Vagina (tissue), 2 donors: Measurements from ENCODE around the gene WFIKKN1. TPM values are rescaled to one million over a fixed set of nuclear protein-coding genes. Genes with fewer than 3 reads are reported as not detected.

ENCODE experiments used
- DNase-seq, 2 donors: peaks; one replicate each; pipeline ENCODE4 v3.0.0-alpha.2; 2017; ENCODE audit errors: extremely low spot score in 2 of 2
- H3K27ac ChIP-seq: fragments of 200-600 bp; sonication (generic); one replicate; pipeline ENCODE4 v1.5.1; 2019
- H3K27me3 ChIP-seq: fragments of 200-600 bp; sonication (generic); one replicate; pipeline ENCODE4 v1.5.1; 2019
- H3K36me3 ChIP-seq, 2 donors: fragments of 200-600 bp; sonication (generic); one replicate each; pipeline ENCODE4 v1.5.1; 2017 to 2019
- H3K4me1 ChIP-seq: fragments of 200-600 bp; sonication (generic); one replicate; pipeline ENCODE4 v1.5.1; 2019
- H3K4me3 ChIP-seq, 2 donors: fragments of 200-600 bp; sonication (generic); 1 replicate in 1 of 2; 2 replicates in 1 of 2; pipeline ENCODE4 v1.5.1; 2016 to 2019
- H3K9me3 ChIP-seq: fragments of 200-600 bp; sonication (generic); one replicate; pipeline ENCODE4 v1.5.1; 2019
- POLR2A ChIP-seq, 2 donors: fragments of 450-650 bp; IDR thresholded peaks; one replicate each; pipeline ENCODE4 v1.6.1; 2017; ENCODE audit warnings: antibody characterized with exemption in 2 of 2, mild to moderate bottlenecking in 2 of 2, moderate library complexity in 2 of 2
- POLR2AphosphoS5 ChIP-seq, 2 donors: sonication (generic); formaldehyde crosslinking; IDR thresholded peaks; one replicate each; pipeline ENCODE4 v1.9.0; 2017; ENCODE audit warnings: antibody characterized with exemption in 2 of 2, mild to moderate bottlenecking in 2 of 2, low read depth in 1 of 2; ENCODE audit not compliant: insufficient read depth in 1 of 2
- intact Hi-C: fragments of 100-400 bp; cut with DNase I; formaldehyde crosslinking; loops from one replicate; pipeline ENCODE4 v1.15.1; 2023
- total RNA-seq: library from RNA; depleted of rRNA; stranded (reverse); fragments of >200 nt; gene quantifications from one replicate; pipeline ENCODE4 v1.2.3, GENCODE V29; 2016
- TF ChIP-seq, protein P1 (sequence below), 3 experiments: fragments of 450-650 bp in 2 of 3; fragments of 200-600 bp in 1 of 3; sonication (generic) in 1 of 3; IDR thresholded peaks; one replicate each; pipeline ENCODE4 v1.5.1; 2017 to 2019; ENCODE audit warnings: antibody characterized with exemption in 3 of 3, mild to moderate bottlenecking in 2 of 3, moderate library complexity in 2 of 3

WFIKKN1 gene
- total RNA-seq, 1 donor from 2014 or later = 3.2 TPM

- TF ChIP-seq, protein P1, sequence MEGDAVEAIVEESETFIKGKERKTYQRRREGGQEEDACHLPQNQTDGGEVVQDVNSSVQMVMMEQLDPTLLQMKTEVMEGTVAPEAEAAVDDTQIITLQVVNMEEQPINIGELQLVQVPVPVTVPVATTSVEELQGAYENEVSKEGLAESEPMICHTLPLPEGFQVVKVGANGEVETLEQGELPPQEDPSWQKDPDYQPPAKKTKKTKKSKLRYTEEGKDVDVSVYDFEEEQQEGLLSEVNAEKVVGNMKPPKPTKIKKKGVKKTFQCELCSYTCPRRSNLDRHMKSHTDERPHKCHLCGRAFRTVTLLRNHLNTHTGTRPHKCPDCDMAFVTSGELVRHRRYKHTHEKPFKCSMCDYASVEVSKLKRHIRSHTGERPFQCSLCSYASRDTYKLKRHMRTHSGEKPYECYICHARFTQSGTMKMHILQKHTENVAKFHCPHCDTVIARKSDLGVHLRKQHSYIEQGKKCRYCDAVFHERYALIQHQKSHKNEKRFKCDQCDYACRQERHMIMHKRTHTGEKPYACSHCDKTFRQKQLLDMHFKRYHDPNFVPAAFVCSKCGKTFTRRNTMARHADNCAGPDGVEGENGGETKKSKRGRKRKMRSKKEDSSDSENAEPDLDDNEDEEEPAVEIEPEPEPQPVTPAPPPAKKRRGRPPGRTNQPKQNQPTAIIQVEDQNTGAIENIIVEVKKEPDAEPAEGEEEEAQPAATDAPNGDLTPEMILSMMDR (IDR thresholded peaks at IDR 0.05) = no peak
- TF ChIP-seq POLR2A (IDR thresholded peaks at IDR 0.05) = no peak
- TF ChIP-seq POLR2AphosphoS5 (IDR thresholded peaks at IDR 0.05; ENCODE audit: insufficient read depth in 1 of 2, low read depth in 1 of 2) = no peak
- no peak for DNase-seq
- H3K27ac ChIP-seq = no peak overlapping the region
- intact Hi-C loops = no loop called here
- peaks cover 52% of the 10 kb centered on the region for H3K4me1 ChIP-seq
- H3K27me3 ChIP-seq = no peaks in the 10 kb centered on the region
- no peaks in the 10 kb centered on the region for H3K9me3 ChIP-seq
- no peak overlapping the region for H3K4me3 ChIP-seq
- H3K36me3 ChIP-seq = no peaks in the 10 kb centered on the region
These were observed 8.1 kb downstream of the WFIKKN1 start for GRCh38 chr16:638836-639235.

DNA sequence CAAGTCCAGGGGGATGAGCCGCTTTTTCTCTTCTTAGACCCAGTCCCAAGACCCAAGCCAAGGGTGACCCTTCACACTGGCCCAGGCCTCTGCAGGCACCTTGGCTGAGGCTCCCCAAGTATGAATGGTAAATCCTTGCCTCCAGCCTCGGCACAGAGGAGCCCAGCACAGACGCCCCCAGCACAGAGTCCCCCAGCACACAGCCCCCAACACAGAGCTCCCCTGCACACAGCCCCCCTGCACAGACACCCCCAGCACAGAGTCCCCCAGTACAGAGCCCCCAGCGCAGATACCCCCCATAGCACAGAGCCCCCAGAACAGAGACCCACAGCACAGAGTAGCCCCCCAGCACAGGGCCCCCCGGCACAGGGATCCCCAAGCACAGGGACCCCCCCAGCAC, 9.8 kb downstream of the WFIKKN1 start:
- Histone ChIP-seq H3K36me3 (no peaks in the 10 kb centered on the region), H3K27ac (peak overlapping the region; percentile 80), H3K9me3 (no peaks in the 10 kb centered on the region), H3K4me1 (peaks cover 46% of the 10 kb centered on the region), H3K27me3 (no peaks in the 10 kb centered on the region), H3K4me3 (no peak overlapping the region)
- intact Hi-C loops = loop anchor here (10.0 kb wide), 1 partner anchor 256 kb away; the partner anchor contains the start of gene PGAP6
- TF ChIP-seq, protein P1 (IDR thresholded peaks at IDR 0.05) = no peak
- no peak for TF ChIP-seq POLR2A (IDR thresholded peaks at IDR 0.05)
- TF ChIP-seq POLR2AphosphoS5 (IDR thresholded peaks at IDR 0.05; ENCODE audit: insufficient read depth in 1 of 2, low read depth in 1 of 2) = no peak
- no peak for DNase-seq

DNA sequence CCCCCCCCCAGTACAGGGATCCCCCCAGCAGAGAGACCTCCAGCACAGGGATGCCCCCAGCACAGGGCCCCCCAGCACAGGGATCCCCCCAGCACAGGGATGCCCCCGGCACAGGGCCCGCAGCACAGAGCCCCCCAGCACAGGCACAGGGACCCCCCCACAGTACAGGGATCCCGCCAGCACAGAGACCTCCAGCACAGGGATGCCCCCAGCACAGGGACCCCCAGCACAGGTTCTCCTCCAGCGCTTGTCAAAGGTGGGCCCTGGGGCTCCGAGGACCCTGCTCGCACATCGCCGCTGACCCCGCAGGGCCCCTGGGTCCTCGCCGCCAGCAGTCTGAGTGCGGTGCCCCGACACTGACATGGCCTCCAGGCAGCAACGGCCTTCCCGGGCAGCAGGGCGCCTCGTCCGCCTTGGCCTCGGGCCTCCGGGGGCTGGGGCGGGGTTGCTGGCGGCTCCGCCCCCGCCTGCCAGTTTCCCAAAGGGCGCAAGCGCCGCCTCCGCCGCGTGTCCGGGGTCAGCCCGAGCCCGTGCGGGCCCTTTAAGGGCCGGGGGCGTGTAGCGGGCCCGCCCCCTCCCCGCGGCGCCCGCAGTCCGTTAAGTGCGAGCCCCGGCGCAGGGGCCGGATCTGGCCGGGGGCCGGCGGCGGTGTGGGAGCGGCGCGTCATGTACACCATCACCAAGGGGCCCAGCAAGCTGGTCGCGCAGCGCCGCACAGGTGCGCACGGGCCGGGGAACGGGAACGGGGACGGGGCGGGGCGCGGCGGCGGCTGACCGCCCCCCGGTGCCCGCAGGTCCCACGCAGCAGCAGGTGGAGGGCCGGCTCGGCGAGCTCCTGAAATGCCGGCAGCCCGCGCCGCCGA, 10.8 kb downstream of the WFIKKN1 start, which contains the start of gene MCRIP2:
MCRIP2 (plus strand) TSS at position 503 of the 863 bp plus-strand sequence; CDS start at position 667, 164 bp downstream.
- no peak for DNase-seq
- Histone ChIP-seq H3K4me1 (peaks cover 53% of the 10 kb centered on the region), H3K4me3 (peak within 1 kb of the TSS; percentile 59 to 83), H3K27ac (peak within 1 kb of the TSS; percentile 80), H3K27me3 (no peaks in the 10 kb centered on the region), H3K9me3 (no peaks in the 10 kb centered on the region), H3K36me3 (no peaks in the 10 kb centered on the region)
- intact Hi-C loops = loop anchor here (10.0 kb wide), 1 partner anchor 257 kb away; the partner anchor contains the start of gene PGAP6
- peak in 1 of 2 donors; percentile 23 for TF ChIP-seq POLR2A (IDR thresholded peaks at IDR 0.05)
- peak in 1 of 2 donors; percentile 52 for TF ChIP-seq POLR2AphosphoS5 (IDR thresholded peaks at IDR 0.05; ENCODE audit: insufficient read depth in 1 of 2, low read depth in 1 of 2)
- TF ChIP-seq, protein P1 (IDR thresholded peaks at IDR 0.05) = no peak

- intact Hi-C loops = loop anchor here (10.0 kb wide), 1 partner anchor 258 kb away; the partner anchor contains the start of gene PGAP6
- Histone ChIP-seq H3K27me3 (no peaks in the 10 kb centered on the region), H3K36me3 (no peaks in the 10 kb centered on the region), H3K27ac (peak overlapping the region; percentile 80), H3K4me3 (peak overlapping the region; percentile 59 to 83), H3K9me3 (no peaks in the 10 kb centered on the region), H3K4me1 (peaks cover 56% of the 10 kb centered on the region)
- TF ChIP-seq POLR2A (IDR thresholded peaks at IDR 0.05) (no peak), POLR2AphosphoS5 (IDR thresholded peaks at IDR 0.05; ENCODE audit: insufficient read depth in 1 of 2, low read depth in 1 of 2) (peak in 1 of 2 donors; percentile 24)
- no peak for DNase-seq
These were observed 11.6 kb downstream of the WFIKKN1 start for GRCh38 chr16:642189-643049.

- Histone ChIP-seq H3K4me3 (peak overlapping the region; percentile 59 to 83), H3K36me3 (no peaks in the 10 kb centered on the region), H3K27ac (no peak overlapping the region), H3K9me3 (no peaks in the 10 kb centered on the region), H3K27me3 (no peaks in the 10 kb centered on the region), H3K4me1 (peaks cover 56% of the 10 kb centered on the region)
- no peak for DNase-seq
- intact Hi-C loops = loop anchor here (10.0 kb wide), 1 partner anchor 258 kb away; the partner anchor contains the start of gene PGAP6
- TF ChIP-seq POLR2A (IDR thresholded peaks at IDR 0.05) = no peak
- no peak for TF ChIP-seq POLR2AphosphoS5 (IDR thresholded peaks at IDR 0.05; ENCODE audit: insufficient read depth in 1 of 2, low read depth in 1 of 2)
- TF ChIP-seq, protein P1 (IDR thresholded peaks at IDR 0.05) = no peak
These were observed 12.2 kb downstream of the WFIKKN1 start for GRCh38 chr16:643050-643368.
